Activated CD4-positive, alpha-beta T cell treated with anti-CD3 and anti-CD28 coated beads, Interleukin-2, amount 10 ng/mL, durations not matched to agents 7 days and 5 days (primary cell): ENCODE results near the gene RGS18. TPM values are rescaled to one million over a fixed set of nuclear protein-coding genes. Genes with fewer than 3 reads are reported as not detected.
"Not testable (repeated sequence)": the region's sequence is repeated elsewhere in the genome, so short reads cannot be mapped to it uniquely, and the experiment has no call there.

Source experiments
- CTCF ChIA-PET: fragments of 350-600 bp; sonication (Branson Sonifier 250); formaldehyde crosslinking; loops from one replicate; lab custom pipeline; 2021; ENCODE audit warnings: antibody characterized with exemption; lab: Charles Lee
- POLR2A ChIA-PET: fragments of 350-600 bp; sonication (Branson Sonifier 250); formaldehyde crosslinking; loops from one replicate; lab custom pipeline; 2021; ENCODE audit warnings: antibody characterized with exemption; lab: Charles Lee
- DNase-seq: peaks from one replicate; pipeline ENCODE4 v3.0.0-alpha.2; 2020
- H3K27ac Mint-ChIP-seq: one replicate; pipeline ENCODE4 v1.8.0; 2021; ENCODE audit warnings: mild to moderate bottlenecking, moderate library complexity, mixed read lengths
- H3K27me3 Mint-ChIP-seq: one replicate; pipeline ENCODE4 v1.8.0; 2021; ENCODE audit warnings: mixed read lengths
- H3K36me3 Mint-ChIP-seq: one replicate; pipeline ENCODE4 v1.8.0; 2021; ENCODE audit warnings: low read depth, mixed read lengths
- H3K4me1 Mint-ChIP-seq: one replicate; pipeline ENCODE4 v1.8.0; 2021; ENCODE audit warnings: mixed read lengths
- H3K4me3 Mint-ChIP-seq: one replicate; pipeline ENCODE4 v1.8.0; 2021; ENCODE audit warnings: mild to moderate bottlenecking, moderate library complexity, mixed read lengths
- H3K9me3 Mint-ChIP-seq: one replicate; pipeline ENCODE4 v1.8.0; 2021; ENCODE audit warnings: mixed read lengths
- total RNA-seq, 2 experiments: library from RNA; stranded (reverse); gene quantifications; one replicate each; pipeline ENCODE4 v1.2.3, GENCODE V29; 2021

Gene RGS18, protein sequence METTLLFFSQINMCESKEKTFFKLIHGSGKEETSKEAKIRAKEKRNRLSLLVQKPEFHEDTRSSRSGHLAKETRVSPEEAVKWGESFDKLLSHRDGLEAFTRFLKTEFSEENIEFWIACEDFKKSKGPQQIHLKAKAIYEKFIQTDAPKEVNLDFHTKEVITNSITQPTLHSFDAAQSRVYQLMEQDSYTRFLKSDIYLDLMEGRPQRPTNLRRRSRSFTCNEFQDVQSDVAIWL
- total RNA-seq: under 1 TPM; 0.15 to 0.30 TPM

DNA sequence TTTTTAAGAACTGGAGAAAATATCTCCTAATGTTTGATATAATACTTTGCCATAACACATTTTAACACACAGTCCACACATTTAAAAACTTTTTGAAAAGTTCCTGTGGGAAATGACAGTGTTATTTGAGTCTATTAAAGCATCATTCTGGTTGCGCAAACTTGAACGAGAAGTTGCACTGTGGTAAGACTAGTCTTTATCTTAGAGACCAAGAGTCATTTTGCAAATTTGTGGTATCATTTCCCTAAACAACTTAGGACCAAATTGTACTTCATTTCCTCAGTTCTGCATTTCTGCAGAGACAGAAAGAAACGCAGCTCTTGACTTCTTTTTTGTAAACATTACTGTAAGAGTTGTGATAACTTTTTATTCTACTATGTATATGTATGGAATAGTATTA, at the start of gene RGS18:
RGS18 (plus strand) TSS at position 282 of the 400 bp plus-strand sequence. CDS start 176 bp downstream, outside the sequence.
- Mint-ChIP-seq H3K27me3 (no peaks in the 10 kb centered on the region), H3K27ac (no peak within 1 kb of the TSS), H3K4me1 (peaks cover 2% of the 10 kb centered on the region), H3K36me3 (no peaks in the 10 kb centered on the region), H3K9me3 (no peaks in the 10 kb centered on the region), H3K4me3 (no peak within 1 kb of the TSS)
- ChIA-PET CTCF (no interaction called here), POLR2A (no interaction called here)
- no peak for DNase-seq

DNA sequence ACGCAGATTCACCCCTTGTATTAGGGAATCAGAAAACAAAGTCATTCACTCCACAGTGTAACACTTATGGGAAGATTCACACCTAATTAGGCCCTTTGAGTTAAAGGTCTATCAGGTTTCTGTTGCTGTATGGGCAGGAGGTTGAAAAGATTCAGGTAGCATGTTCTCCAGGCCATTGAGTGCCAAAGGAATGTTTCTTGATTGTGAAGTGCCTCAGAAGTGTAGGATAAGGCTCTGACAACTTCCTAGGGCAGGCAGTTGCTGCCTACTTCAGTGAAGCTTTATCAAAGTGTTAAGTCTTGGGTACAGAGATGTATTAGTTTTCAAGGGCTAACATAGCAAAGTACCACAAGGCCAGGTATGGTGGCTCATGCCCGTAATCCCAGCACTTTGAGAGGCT, 48.7 kb upstream of the RGS18 start:
- ChIA-PET CTCF (no interaction called here), POLR2A (no interaction called here)
- H3K4me1 Mint-ChIP-seq: no peaks in the 10 kb centered on the region

DNA sequence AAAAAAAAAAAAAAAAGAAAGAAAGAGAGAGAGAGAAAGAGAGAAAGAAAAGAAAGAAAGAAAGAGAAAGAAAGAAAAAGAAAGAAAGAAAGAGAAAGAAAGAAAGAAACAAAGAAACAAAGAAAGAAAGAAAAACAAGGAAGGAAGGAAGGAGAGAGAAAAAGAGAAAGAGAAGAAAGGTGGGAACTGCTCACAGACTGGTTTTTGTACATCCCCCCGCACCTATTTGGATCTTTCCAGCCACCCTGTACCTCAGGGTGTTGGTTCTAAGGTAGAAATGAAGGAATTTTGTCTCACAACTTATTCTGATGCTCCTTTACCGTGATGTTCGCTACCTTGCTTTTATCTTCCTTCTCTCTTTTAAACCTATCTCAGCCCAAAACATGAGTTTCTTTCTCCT, 43.3 kb upstream of the RGS18 start:
- ChIA-PET POLR2A (no interaction called here), CTCF (no interaction called here)
- no peak overlapping the region for H3K4me3 Mint-ChIP-seq
- H3K9me3 Mint-ChIP-seq: no peaks in the 10 kb centered on the region
- no peak for DNase-seq
- H3K36me3 Mint-ChIP-seq: no peaks in the 10 kb centered on the region
- H3K27ac Mint-ChIP-seq: no peak overlapping the region
- H3K27me3 Mint-ChIP-seq: no peaks in the 10 kb centered on the region
- H3K4me1 Mint-ChIP-seq: no peaks in the 10 kb centered on the region

More for the DNA sequence above, 48.7 kb upstream of the RGS18 start:
- Mint-ChIP-seq H3K4me3 (no peak overlapping the region), H3K9me3 (no peaks in the 10 kb centered on the region), H3K36me3 (no peaks in the 10 kb centered on the region), H3K27ac (no peak overlapping the region), H3K27me3 (no peaks in the 10 kb centered on the region)
- DNase-seq: no peak

DNA sequence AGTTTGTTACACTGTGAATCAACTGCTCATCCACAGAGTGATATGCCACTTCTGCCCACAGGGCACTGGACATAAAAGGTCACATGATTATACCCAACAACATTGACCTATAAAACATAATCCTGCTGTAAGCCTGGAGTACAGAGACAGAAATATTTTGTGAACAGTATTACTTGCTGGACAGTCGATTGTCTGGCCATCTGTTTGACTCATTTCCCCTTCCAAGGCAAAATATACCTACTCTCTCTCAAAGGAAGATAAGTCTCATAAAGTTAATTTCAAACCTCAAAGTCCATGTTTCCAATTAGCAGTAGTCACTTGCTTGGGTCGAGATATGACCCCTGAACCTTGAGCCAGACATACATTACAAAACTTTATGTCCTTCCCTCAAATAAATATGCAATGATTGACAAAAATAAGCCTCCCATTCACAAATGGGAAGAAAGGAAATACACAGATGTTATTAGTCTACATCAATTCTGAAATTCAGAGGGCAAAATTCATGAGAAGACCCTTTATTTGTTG, 39.3 kb upstream of the RGS18 start:
- CTCF ChIA-PET: no interaction called here
- no peaks in the 10 kb centered on the region for H3K36me3 Mint-ChIP-seq
- DNase-seq: no peak
- POLR2A ChIA-PET: no interaction called here
- no peaks in the 10 kb centered on the region for H3K9me3 Mint-ChIP-seq
- no peak overlapping the region for H3K27ac Mint-ChIP-seq
- H3K4me3 Mint-ChIP-seq: no peak overlapping the region
- no peaks in the 10 kb centered on the region for H3K27me3 Mint-ChIP-seq
- H3K4me1 Mint-ChIP-seq: no peaks in the 10 kb centered on the region

DNA sequence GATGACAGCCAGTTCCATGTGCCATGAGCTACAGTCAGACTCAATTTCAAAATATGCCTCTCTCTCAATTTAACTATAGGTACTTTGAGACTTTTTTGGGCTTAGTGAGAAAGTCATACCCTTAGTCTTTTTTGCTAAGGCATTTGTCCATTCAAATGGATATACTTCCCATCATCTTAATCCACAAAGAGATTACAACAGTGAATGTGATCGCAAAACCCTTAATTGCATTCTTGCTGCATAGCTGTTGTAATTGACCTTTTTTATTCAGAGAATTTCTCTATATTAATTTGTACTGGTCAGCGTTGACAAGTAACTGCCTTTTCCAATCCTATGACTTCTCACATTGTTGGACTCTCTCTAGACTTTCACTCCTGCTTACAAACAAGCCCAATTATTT, 38.6 kb upstream of the RGS18 start:
- H3K27me3 Mint-ChIP-seq: no peaks in the 10 kb centered on the region
- ChIA-PET POLR2A (no interaction called here), CTCF (interaction anchor here (0.6 kb wide), 1 partner anchor 1348 kb away, joined by 3 read pairs; no protein-coding TSS in a partner anchor)
- no peak for DNase-seq
- H3K4me1 Mint-ChIP-seq: no peaks in the 10 kb centered on the region
- H3K27ac Mint-ChIP-seq: no peak overlapping the region
- H3K36me3 Mint-ChIP-seq: no peaks in the 10 kb centered on the region
- H3K9me3 Mint-ChIP-seq: no peaks in the 10 kb centered on the region
- no peak overlapping the region for H3K4me3 Mint-ChIP-seq

DNA sequence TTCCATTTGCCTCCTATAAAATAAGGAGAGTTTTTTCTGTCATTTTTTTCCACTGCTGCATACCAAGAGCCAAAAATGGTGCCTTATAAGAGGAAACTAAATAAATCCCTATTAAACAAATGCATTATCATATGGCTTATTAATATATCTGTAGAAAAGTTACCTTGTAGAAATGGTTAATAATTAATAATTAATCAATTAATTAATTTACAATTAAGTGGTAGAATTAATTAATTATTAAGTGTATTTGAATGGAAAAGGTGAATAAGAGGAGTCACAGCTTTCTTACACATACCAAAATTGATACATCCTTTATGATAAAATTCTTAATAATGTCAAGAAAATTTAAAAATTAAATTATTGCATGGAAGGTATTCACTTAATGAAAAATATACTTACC, 35.6 kb upstream of the RGS18 start:
- no peaks in the 10 kb centered on the region for H3K9me3 Mint-ChIP-seq
- H3K27me3 Mint-ChIP-seq: no peaks in the 10 kb centered on the region
- H3K27ac Mint-ChIP-seq: no peak overlapping the region
- no peaks in the 10 kb centered on the region for H3K36me3 Mint-ChIP-seq
- ChIA-PET CTCF (no interaction called here), POLR2A (no interaction called here)
- DNase-seq: no peak
- H3K4me3 Mint-ChIP-seq: no peak overlapping the region
- H3K4me1 Mint-ChIP-seq: no peaks in the 10 kb centered on the region

DNA sequence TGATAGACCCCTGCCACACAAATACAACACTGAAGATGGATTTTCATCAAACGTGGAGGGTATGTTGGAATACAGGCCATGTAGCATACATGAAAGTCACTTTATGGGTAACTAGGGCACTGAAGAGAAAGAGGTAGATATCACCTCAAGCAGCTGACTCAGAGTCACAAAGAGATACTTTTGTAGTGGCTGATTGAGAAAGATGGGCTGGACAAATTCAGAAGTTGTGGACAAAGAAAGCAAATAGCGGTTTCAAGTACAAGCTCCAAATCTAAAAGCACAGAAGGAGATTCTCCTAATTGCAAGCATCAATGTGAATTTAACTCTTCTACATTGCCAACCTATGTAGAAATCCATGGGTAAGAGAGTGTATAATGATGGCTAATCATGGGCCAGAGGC, 35.0 kb upstream of the RGS18 start:
- CTCF ChIA-PET: no interaction called here
- no peak for DNase-seq
- H3K9me3 Mint-ChIP-seq: no peaks in the 10 kb centered on the region
- H3K27ac Mint-ChIP-seq: no peak overlapping the region
- H3K4me1 Mint-ChIP-seq: no peaks in the 10 kb centered on the region
- H3K27me3 Mint-ChIP-seq: no peaks in the 10 kb centered on the region
- POLR2A ChIA-PET: no interaction called here
- H3K36me3 Mint-ChIP-seq: no peaks in the 10 kb centered on the region
- no peak overlapping the region for H3K4me3 Mint-ChIP-seq

DNA sequence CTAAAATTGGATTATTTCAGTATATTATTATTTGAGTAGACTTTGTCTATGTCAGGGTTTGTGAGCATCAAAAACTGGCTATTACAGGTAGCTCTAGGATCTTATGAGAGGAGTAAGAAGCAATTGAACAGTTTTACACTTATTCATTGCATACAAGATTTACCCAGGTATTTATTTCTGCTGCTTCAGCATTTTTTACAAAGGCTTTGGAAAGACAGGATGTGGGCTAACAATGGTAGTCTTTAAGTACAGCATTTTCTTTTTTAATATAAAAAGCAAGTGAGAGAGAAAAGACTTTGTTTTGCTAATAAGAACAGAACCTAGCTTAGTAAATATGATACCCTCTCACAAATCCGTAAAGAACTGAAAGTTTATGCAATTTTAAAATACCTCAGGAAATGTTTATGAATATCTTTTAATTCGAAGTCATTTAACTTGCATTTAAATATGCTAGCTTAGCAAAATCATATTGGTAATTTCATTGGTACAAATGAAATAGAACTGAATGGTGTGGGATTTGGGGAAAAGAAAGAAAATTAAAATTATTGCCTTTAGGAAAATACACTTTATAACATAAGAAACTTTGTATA, 32.1 kb upstream of the RGS18 start:
- POLR2A ChIA-PET: no interaction called here
- no peaks in the 10 kb centered on the region for H3K4me1 Mint-ChIP-seq
- no peaks in the 10 kb centered on the region for H3K9me3 Mint-ChIP-seq
- H3K27ac Mint-ChIP-seq: no peak overlapping the region
- CTCF ChIA-PET: no interaction called here
- H3K27me3 Mint-ChIP-seq: no peaks in the 10 kb centered on the region
- no peak overlapping the region for H3K4me3 Mint-ChIP-seq
- H3K36me3 Mint-ChIP-seq: no peaks in the 10 kb centered on the region
- DNase-seq: no peak

DNA sequence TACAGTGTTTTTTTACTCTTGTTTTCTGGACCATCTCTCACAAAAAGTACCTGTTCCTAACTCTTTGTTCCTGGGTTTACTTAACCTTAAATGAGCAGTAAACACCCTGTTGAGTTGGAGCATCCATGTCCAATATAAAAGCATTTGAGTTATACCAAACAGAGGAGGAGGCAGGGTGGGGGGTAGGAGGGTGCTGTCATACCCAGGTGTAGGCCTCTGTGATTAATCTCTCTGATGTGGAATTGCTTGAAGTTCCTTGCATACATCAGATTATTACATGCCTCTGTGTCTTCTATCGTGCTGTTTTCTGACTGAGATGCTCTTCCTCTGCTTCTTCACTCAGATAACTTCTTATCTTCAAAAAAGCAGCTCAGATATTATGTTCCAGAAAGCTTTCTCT, 28.1 kb upstream of the RGS18 start:
- Mint-ChIP-seq H3K9me3 (no peaks in the 10 kb centered on the region), H3K27ac (no peak overlapping the region), H3K27me3 (no peaks in the 10 kb centered on the region), H3K4me3 (no peak overlapping the region), H3K36me3 (no peaks in the 10 kb centered on the region), H3K4me1 (no peaks in the 10 kb centered on the region)
- ChIA-PET CTCF (no interaction called here), POLR2A (no interaction called here)
- DNase-seq: no peak

DNA sequence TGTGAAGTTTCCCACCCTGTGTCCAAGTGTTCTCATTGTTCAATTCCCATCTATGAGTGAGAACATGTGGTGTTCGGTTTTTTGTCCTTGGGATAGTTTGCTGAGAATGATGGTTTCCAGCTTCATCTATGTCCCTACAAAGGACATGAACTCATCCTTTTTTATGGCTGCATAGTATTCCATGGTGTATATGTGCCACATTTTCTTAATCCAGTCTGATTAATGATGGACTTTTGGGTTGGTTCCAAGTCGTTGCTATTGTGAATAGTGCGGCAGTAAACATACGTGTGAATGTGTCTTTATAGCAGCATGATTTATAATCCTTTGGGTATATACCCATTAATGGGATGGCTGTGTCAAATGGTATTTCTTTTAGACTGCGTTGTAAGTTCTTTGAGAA, 27.4 kb upstream of the RGS18 start:
- H3K4me1 Mint-ChIP-seq, H3K27ac Mint-ChIP-seq, DNase-seq, H3K27me3 Mint-ChIP-seq, POLR2A ChIA-PET, H3K9me3 Mint-ChIP-seq, H3K4me3 Mint-ChIP-seq, H3K36me3 Mint-ChIP-seq, CTCF ChIA-PET: not testable (repeated sequence)

DNA sequence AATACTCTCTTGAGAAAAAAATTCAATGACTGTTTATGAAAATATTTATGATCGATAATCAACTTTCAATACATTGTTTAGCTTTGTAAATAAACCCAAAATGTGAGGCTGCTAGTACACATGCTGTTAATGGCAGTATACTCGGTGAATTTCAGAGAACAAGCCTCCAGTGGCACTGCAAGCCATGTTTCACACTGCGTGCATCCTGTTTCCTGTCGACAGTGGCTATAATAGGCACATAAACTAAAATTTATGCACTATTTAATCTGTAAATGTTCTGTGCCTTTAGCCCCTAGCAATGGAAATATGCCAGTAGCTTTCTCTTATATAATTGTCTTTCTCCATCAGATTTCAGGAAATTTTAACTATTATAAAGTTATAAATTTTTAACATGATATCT, 26.3 kb upstream of the RGS18 start:
- ChIA-PET POLR2A (no interaction called here), CTCF (no interaction called here)
- H3K36me3 Mint-ChIP-seq: no peaks in the 10 kb centered on the region
- DNase-seq: no peak
- no peak overlapping the region for H3K4me3 Mint-ChIP-seq
- H3K27ac Mint-ChIP-seq: no peak overlapping the region
- no peaks in the 10 kb centered on the region for H3K27me3 Mint-ChIP-seq
- H3K9me3 Mint-ChIP-seq: no peaks in the 10 kb centered on the region
- no peaks in the 10 kb centered on the region for H3K4me1 Mint-ChIP-seq

DNA sequence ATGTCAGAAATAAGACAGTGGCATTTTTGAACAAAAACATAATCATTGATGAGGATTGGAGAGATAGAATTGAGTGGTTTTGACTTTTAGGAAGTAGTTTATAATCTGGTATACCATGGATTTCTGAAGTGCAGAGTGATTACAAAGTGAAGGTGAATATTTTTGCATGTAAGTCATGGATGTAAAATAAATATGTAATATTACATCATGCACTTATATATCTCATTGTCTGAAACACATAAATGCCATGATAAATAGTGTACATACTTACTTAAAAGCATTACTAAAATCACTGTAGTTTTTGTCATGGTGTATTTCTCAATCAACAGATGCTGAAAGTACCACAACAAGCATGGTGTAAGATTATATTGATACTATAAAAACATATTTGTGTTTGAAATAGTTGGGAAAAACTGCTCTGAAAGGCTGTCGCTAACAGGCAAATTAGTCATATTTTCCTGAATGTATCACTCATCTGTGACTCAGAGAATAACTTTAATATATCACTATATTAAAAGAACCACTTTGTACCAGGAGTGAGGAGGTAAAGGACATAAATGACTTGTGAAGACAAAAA, 24.8 kb upstream of the RGS18 start:
- Mint-ChIP-seq H3K4me3 (no peak overlapping the region), H3K27ac (no peak overlapping the region), H3K36me3 (no peaks in the 10 kb centered on the region), H3K4me1 (no peaks in the 10 kb centered on the region), H3K9me3 (no peaks in the 10 kb centered on the region), H3K27me3 (no peaks in the 10 kb centered on the region)
- CTCF ChIA-PET: no interaction called here
- POLR2A ChIA-PET: no interaction called here
- no peak for DNase-seq

DNA sequence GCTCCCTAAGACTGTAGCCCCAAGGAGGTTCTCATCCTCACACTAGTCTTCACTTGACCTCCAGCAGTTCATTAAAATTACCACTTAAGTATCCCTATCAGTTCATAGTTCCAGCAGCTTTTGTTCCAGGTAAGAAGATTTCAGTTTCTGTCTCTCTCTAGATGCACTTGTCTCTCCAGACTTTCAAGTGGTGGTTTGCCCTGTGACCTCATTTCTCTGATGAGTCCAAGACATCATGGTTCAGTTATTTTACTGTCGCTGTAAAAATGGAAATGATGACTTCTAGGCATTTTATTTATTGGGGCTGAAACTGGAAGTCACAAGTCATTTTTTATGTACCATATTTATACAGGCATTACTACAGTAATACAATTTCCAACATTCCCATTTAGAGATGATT, 17.9 kb upstream of the RGS18 start:
- H3K27ac Mint-ChIP-seq: no peak overlapping the region
- POLR2A ChIA-PET: no interaction called here

More for the DNA sequence above, 17.9 kb upstream of the RGS18 start:
- CTCF ChIA-PET: no interaction called here
- no peak for DNase-seq
- H3K36me3 Mint-ChIP-seq: no peaks in the 10 kb centered on the region
- no peak overlapping the region for H3K4me3 Mint-ChIP-seq
- H3K27me3 Mint-ChIP-seq: no peaks in the 10 kb centered on the region
- no peaks in the 10 kb centered on the region for H3K9me3 Mint-ChIP-seq
- no peaks in the 10 kb centered on the region for H3K4me1 Mint-ChIP-seq
